GM23338 (cell line): ENCODE data around the gene TIAM1. TPM values are rescaled to one million over a fixed set of nuclear protein-coding genes. Genes with fewer than 3 reads are reported as not detected.
A peak's percentile ranks its signal among the peaks of the same experiment; 100 is the strongest.

Source experiments
- ATAC-seq: fragments of 200-7000 bp; cut with Tn5 transposase; 3 replicates; pipeline ENCODE4 v1.9.1; 2020
- DNase-seq: peaks from one replicate; pipeline ENCODE4 v3.0.0-alpha.2; 2015; ENCODE audit warnings: low spot score
- H2AFZ ChIP-seq: fragments of 200-600 bp; sonication (generic); 2 replicates; pipeline ENCODE4 v1.8.0; 2016; ENCODE audit warnings: antibody characterized with exemption, mild to moderate bottlenecking, moderate library complexity
- H3F3A ChIP-seq: fragments of 200-600 bp; sonication (generic); replicated peaks from 2 replicates; pipeline ENCODE4 v1.8.0; 2017; ENCODE audit warnings: antibody characterized with exemption, mixed run types, low read depth
- H3K27ac ChIP-seq: fragments of 200-600 bp; sonication (generic); 2 replicates; pipeline ENCODE4 v1.6.1; 2016; ENCODE audit warnings: low read depth
- H3K27me3 ChIP-seq: fragments of 200-600 bp; sonication (generic); 2 replicates; pipeline ENCODE4 v1.8.0; 2016; ENCODE audit warnings: mild to moderate bottlenecking, mixed run types, moderate library complexity; ENCODE audit not compliant: insufficient read depth
- H3K36me3 ChIP-seq: fragments of 200-600 bp; sonication (generic); 2 replicates; pipeline ENCODE4 v1.8.0; 2016; ENCODE audit warnings: mild to moderate bottlenecking; ENCODE audit not compliant: insufficient read depth
- H3K4me1 ChIP-seq: fragments of 200-600 bp; sonication (generic); 2 replicates; pipeline ENCODE4 v1.8.0; 2016; ENCODE audit warnings: mild to moderate bottlenecking, moderate library complexity; ENCODE audit not compliant: insufficient read depth
- H3K4me2 ChIP-seq: fragments of 200-600 bp; sonication (generic); 2 replicates; pipeline ENCODE4 v1.7.1; 2017; ENCODE audit warnings: mixed run types
- H3K4me3 ChIP-seq: fragments of 200-600 bp; sonication (generic); 2 replicates; pipeline ENCODE4 v1.6.1; 2016; ENCODE audit warnings: mixed run types
- H3K79me2 ChIP-seq: fragments of 200-600 bp; sonication (generic); replicated peaks from 2 replicates; pipeline ENCODE4 v1.8.0; 2017; ENCODE audit warnings: mild to moderate bottlenecking; ENCODE audit not compliant: insufficient read depth
- H3K9me2 ChIP-seq: fragments of 200-600 bp; sonication (generic); 2 replicates; pipeline ENCODE4 v1.8.0; 2017; ENCODE audit not compliant: insufficient read depth
- H4K20me1 ChIP-seq: fragments of 200-600 bp; sonication (generic); replicated peaks from 2 replicates; pipeline ENCODE4 v1.8.0; 2017; ENCODE audit warnings: mild to moderate bottlenecking; ENCODE audit not compliant: insufficient read depth
- H3K27ac Mint-ChIP-seq: 2 replicates; pipeline ENCODE4 v1.8.0; 2020; ENCODE audit warnings: inconsistent platforms, mild to moderate bottlenecking, moderate library complexity, mixed read lengths
- H3K27me3 Mint-ChIP-seq: 3 replicates; pipeline ENCODE4 v1.8.0; 2022; ENCODE audit warnings: low read depth, mild to moderate bottlenecking, moderate library complexity, mixed read lengths, inconsistent platforms; ENCODE audit not compliant: insufficient read depth, poor library complexity
- H3K36me3 Mint-ChIP-seq: 3 replicates; pipeline ENCODE4 v1.8.0; 2021; ENCODE audit warnings: low read depth, mild to moderate bottlenecking, inconsistent platforms, moderate library complexity, mixed read lengths
- H3K4me1 Mint-ChIP-seq: 3 replicates; pipeline ENCODE4 v1.8.0; 2020; ENCODE audit warnings: mild to moderate bottlenecking, inconsistent platforms, mixed read lengths
- H3K4me3 Mint-ChIP-seq: 3 replicates; pipeline ENCODE4 v1.8.0; 2021; ENCODE audit warnings: moderate library complexity, mild to moderate bottlenecking, inconsistent platforms, mixed read lengths
- H3K9me3 Mint-ChIP-seq: 3 replicates; pipeline ENCODE4 v1.8.0; 2020; ENCODE audit warnings: moderate library complexity, mild to moderate bottlenecking, inconsistent platforms, mixed read lengths
- CREB1 ChIP-seq: fragments of 250-450 bp; sonication (Bioruptor Pico); IDR thresholded peaks from 2 replicates; pipeline ENCODE4 v1.5.0; 2020; ENCODE audit warnings: low read depth, mild to moderate bottlenecking, moderate library complexity
- EZH2phosphoT487 ChIP-seq: fragments of 200-600 bp; sonication (generic); IDR thresholded peaks from one replicate; pipeline ENCODE4 v1.8.1; 2018; ENCODE audit warnings: antibody characterized with exemption; ENCODE audit not compliant: unreplicated experiment
- NANOG ChIP-seq: IDR thresholded peaks from 2 replicates; pipeline ENCODE4 v1.6.1; 2016; ENCODE audit warnings: antibody characterized with exemption, borderline replicate concordance
- POLR2AphosphoS5 ChIP-seq: IDR thresholded peaks from 2 replicates; pipeline ENCODE4 v1.6.1; 2016; ENCODE audit warnings: antibody characterized with exemption, low read depth
- STAT1 ChIP-seq: IDR thresholded peaks from one replicate; pipeline ENCODE4 v1.6.1; 2016; ENCODE audit warnings: antibody characterized with exemption; ENCODE audit not compliant: unreplicated experiment
- ZNF331 ChIP-seq: fragments of 250-450 bp; sonication (Bioruptor Pico); IDR thresholded peaks from 2 replicates; pipeline ENCODE4 v1.5.0; 2020; ENCODE audit warnings: low read depth, mild to moderate bottlenecking, moderate library complexity
- polyA plus RNA-seq: library from polyadenylated mRNA; unstranded; fragments of >200 nt; fragmentation: Nextera tagmentation; extraction: Ambion mirVana; gene quantifications from 2 replicates; pipeline ENCODE4 v1.2.1, GENCODE V29; 2016
- total RNA-seq: library from RNA; depleted of rRNA; stranded (reverse); fragments of >200 nt; shearing (Covaris generic); gene quantifications from 2 replicates; pipeline ENCODE4 v1.2.3, GENCODE V29; 2014
- TF ChIP-seq, protein P1 (sequence below): IDR thresholded peaks from 2 replicates; pipeline ENCODE4 v1.6.1; 2016; ENCODE audit warnings: antibody characterized with exemption
- TF ChIP-seq, protein P2 (sequence below): IDR thresholded peaks from one replicate; pipeline ENCODE4 v1.6.1; 2018; ENCODE audit warnings: antibody characterized with exemption; ENCODE audit not compliant: unreplicated experiment
- TF ChIP-seq, protein P3 (sequence below), 2 experiments: fragments of 200-600 bp in 1 of 2; sonication (generic) in 1 of 2; conservative IDR thresholded peaks; 2 replicates each; pipeline versions ENCODE4 v1.5.1 to v1.6.1; 2016 to 2017; ENCODE audit warnings: antibody characterized with exemption in 2 of 2, low read depth in 2 of 2, mild to moderate bottlenecking in 2 of 2, moderate library complexity in 1 of 2

Gene TIAM1
- total and polyA plus RNA-seq, 2 experiments from 2014 or later, result 18.5 to 20.0 TPM

DNA sequence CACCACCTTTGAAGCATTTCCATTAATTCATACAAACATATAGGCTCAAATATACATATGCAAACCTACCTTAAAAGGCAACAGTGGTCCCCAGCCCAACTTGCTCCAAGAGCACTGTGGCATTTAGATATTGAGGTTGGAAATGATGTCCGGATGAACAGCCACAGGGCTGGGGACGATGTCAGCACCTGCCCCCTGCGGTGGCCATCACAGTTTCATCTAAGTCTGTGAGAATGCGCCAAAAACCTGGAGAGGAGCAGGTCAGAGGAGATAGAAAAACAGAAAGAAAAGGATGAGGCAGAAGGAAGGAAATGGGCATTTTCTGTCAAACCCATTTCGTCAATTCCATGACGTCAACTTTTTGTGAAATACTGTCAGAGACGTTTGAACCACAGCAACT is 67.4 kb downstream of the TIAM1 start:
- Mint-ChIP-seq H3K36me3 (peaks cover 6% of the 10 kb centered on the region; the same call in 2 of the 3 replicates), H3K4me3 (no peak overlapping the region), H3K4me1 (peaks cover 40% of the 10 kb centered on the region), H3K27me3 (peaks cover 6% of the 10 kb centered on the region), H3K9me3 (peaks cover 5% of the 10 kb centered on the region; the same call in 2 of the 3 replicates), H3K27ac (peak overlapping the region; percentile 51; the same call in 1 of the 2 replicates)
- ATAC-seq (no peak; the same call in 2 of the 3 replicates), DNase-seq (no peak)
- Histone ChIP-seq H3K27ac (peak overlapping the region; percentile 63; the same call in 1 of the 2 replicates), H3K36me3 (no peaks in the 10 kb centered on the region), H3K4me1 (peaks cover 37% of the 10 kb centered on the region), H3F3A (no peaks in the 10 kb centered on the region), H3K79me2 (0 out of 2 replicates have a peak, but pooled peaks cover 5% of the 10 kb centered on the region), H3K4me2 (no peak overlapping the region; the same call in 1 of the 2 replicates), H2AFZ (no peak overlapping the region), H3K4me3 (no peak overlapping the region), H4K20me1 (no peaks in the 10 kb centered on the region), H3K9me2 (no peaks in the 10 kb centered on the region; the same call in 1 of the 2 replicates), H3K27me3 (no peaks in the 10 kb centered on the region)
- TF ChIP-seq EZH2phosphoT487 (no peak), POLR2AphosphoS5 (no peak)
- TF ChIP-seq, protein P1, sequence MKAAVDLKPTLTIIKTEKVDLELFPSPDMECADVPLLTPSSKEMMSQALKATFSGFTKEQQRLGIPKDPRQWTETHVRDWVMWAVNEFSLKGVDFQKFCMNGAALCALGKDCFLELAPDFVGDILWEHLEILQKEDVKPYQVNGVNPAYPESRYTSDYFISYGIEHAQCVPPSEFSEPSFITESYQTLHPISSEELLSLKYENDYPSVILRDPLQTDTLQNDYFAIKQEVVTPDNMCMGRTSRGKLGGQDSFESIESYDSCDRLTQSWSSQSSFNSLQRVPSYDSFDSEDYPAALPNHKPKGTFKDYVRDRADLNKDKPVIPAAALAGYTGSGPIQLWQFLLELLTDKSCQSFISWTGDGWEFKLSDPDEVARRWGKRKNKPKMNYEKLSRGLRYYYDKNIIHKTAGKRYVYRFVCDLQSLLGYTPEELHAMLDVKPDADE, result no peak
- TF ChIP-seq, protein P2, sequence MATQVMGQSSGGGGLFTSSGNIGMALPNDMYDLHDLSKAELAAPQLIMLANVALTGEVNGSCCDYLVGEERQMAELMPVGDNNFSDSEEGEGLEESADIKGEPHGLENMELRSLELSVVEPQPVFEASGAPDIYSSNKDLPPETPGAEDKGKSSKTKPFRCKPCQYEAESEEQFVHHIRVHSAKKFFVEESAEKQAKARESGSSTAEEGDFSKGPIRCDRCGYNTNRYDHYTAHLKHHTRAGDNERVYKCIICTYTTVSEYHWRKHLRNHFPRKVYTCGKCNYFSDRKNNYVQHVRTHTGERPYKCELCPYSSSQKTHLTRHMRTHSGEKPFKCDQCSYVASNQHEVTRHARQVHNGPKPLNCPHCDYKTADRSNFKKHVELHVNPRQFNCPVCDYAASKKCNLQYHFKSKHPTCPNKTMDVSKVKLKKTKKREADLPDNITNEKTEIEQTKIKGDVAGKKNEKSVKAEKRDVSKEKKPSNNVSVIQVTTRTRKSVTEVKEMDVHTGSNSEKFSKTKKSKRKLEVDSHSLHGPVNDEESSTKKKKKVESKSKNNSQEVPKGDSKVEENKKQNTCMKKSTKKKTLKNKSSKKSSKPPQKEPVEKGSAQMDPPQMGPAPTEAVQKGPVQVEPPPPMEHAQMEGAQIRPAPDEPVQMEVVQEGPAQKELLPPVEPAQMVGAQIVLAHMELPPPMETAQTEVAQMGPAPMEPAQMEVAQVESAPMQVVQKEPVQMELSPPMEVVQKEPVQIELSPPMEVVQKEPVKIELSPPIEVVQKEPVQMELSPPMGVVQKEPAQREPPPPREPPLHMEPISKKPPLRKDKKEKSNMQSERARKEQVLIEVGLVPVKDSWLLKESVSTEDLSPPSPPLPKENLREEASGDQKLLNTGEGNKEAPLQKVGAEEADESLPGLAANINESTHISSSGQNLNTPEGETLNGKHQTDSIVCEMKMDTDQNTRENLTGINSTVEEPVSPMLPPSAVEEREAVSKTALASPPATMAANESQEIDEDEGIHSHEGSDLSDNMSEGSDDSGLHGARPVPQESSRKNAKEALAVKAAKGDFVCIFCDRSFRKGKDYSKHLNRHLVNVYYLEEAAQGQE, result no peak

DNA sequence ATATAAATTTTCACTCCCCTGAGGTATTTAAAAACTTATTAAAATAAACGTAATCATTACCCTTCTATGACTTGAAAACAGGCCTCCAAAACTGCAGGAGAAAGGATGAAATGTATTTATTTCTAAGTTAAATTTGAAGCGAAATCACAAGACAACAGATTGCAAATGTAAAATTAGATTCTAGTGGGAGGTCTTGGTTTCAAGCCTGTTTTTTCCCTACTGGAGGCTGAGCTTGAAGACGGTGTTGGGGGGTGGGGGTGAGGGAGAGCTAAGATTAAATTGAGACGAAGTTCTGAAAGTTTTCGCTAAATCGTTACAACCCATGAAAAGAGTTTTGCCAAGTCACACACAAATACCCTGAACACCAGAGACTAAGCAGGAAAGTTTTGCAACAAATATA is 68.2 kb downstream of the TIAM1 start:
- Histone ChIP-seq H3K27me3 (no peaks in the 10 kb centered on the region), H4K20me1 (no peaks in the 10 kb centered on the region), H2AFZ (no peak overlapping the region), H3F3A (no peaks in the 10 kb centered on the region), H3K4me3 (no peak overlapping the region), H3K27ac (peak overlapping the region; percentile 63), H3K79me2 (no peaks in the 10 kb centered on the region), H3K9me2 (no peaks in the 10 kb centered on the region; the same call in 1 of the 2 replicates), H3K4me2 (peak overlapping the region; percentile 23; the same call in 1 of the 2 replicates), H3K4me1 (peaks cover 37% of the 10 kb centered on the region), H3K36me3 (no peaks in the 10 kb centered on the region)
- Mint-ChIP-seq H3K27ac (peak overlapping the region; percentile 79), H3K4me1 (peaks cover 40% of the 10 kb centered on the region), H3K27me3 (peaks cover 6% of the 10 kb centered on the region), H3K36me3 (peaks cover 6% of the 10 kb centered on the region; the same call in 2 of the 3 replicates), H3K9me3 (peaks cover 5% of the 10 kb centered on the region; the same call in 2 of the 3 replicates), H3K4me3 (no peak overlapping the region)
- ATAC-seq, result no peak
- DNase-seq, result no peak
- no peak for TF ChIP-seq ZNF331 (CRISPR knock-in tag)
- no peak for TF ChIP-seq NANOG
- no peak for TF ChIP-seq EZH2phosphoT487
- no peak for TF ChIP-seq POLR2AphosphoS5
- TF ChIP-seq, protein P3, sequence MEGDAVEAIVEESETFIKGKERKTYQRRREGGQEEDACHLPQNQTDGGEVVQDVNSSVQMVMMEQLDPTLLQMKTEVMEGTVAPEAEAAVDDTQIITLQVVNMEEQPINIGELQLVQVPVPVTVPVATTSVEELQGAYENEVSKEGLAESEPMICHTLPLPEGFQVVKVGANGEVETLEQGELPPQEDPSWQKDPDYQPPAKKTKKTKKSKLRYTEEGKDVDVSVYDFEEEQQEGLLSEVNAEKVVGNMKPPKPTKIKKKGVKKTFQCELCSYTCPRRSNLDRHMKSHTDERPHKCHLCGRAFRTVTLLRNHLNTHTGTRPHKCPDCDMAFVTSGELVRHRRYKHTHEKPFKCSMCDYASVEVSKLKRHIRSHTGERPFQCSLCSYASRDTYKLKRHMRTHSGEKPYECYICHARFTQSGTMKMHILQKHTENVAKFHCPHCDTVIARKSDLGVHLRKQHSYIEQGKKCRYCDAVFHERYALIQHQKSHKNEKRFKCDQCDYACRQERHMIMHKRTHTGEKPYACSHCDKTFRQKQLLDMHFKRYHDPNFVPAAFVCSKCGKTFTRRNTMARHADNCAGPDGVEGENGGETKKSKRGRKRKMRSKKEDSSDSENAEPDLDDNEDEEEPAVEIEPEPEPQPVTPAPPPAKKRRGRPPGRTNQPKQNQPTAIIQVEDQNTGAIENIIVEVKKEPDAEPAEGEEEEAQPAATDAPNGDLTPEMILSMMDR (conservative IDR thresholded peaks at IDR 0.05; ENCODE audit: low read depth in 2 of 2), result no peak
- TF ChIP-seq STAT1, result no peak
- no peak for TF ChIP-seq CREB1 (CRISPR knock-in tag)
- TF ChIP-seq, protein P1, result no peak
- TF ChIP-seq, protein P2, result no peak
